Mammary epithelial cell (primary cell): ENCODE data around the gene ZIC2.

Experiments
- EZH2 ChIP-seq: IDR thresholded peaks from 2 replicates; pipeline ENCODE4 v1.6.1; 2012; ENCODE audit warnings: low read length, inconsistent platforms, borderline replicate concordance
- TF ChIP-seq, protein P1 (sequence below), 2 donors: IDR thresholded peaks in 1 of 2; conservative IDR thresholded peaks in 1 of 2; 2 replicates each; pipeline ENCODE4 v1.5.1; 2011 to 2012; ENCODE audit warnings: inconsistent platforms in 2 of 2, low read length in 2 of 2, mild to moderate bottlenecking in 2 of 2, control low read depth in 1 of 2, low read depth in 1 of 2; ENCODE audit not compliant: insufficient read depth in 1 of 2; ENCODE audit errors: extremely low read depth in 1 of 2

DNA sequence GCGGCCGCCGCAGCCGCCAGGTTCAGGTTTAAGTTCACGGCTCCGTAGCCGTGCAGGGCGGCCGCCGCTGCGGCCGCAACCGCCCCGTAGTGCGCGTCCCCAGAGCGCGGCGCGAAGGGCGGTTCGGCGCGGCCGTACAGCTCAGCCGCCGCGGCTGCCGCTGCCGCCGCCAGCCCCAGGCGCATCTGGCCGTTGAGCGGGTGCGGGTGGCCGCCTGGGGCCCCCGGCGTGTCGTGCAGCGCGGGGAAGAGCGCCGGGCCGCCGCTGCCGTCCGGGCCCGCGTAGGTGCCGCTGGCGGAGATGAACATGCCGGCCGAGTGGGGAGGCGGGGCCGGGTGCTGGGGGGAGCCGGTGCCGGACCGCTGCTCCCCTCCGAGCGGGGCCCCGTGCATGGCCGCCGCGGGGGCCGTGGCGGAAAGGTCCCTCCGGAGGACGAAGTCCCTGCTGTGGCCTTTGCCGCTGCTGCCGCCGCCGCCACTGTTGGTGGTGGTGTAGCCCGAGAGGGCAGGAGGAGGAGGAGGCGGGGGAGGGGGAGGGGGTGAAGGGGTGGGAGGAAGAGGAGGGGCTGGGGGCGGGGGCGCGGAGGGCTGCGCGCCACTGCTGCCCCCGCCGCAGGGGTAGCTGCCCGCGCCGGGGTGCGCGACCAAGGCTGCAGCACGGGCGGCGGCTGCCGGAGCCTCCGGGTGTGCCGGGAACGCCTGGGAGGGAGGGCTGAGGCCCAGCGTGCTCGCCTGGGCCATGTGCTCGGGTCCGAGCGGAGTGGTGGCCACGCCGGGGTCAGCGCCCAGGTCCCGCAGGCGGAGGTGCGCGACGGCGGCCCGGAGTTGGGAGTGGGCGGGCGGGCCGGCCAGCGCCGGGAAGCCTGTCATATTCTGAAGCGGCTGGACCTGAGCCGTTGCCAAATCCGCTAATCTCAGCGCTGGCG is 10.7 kb upstream of the ZIC2 start:
- TF ChIP-seq, protein P1, sequence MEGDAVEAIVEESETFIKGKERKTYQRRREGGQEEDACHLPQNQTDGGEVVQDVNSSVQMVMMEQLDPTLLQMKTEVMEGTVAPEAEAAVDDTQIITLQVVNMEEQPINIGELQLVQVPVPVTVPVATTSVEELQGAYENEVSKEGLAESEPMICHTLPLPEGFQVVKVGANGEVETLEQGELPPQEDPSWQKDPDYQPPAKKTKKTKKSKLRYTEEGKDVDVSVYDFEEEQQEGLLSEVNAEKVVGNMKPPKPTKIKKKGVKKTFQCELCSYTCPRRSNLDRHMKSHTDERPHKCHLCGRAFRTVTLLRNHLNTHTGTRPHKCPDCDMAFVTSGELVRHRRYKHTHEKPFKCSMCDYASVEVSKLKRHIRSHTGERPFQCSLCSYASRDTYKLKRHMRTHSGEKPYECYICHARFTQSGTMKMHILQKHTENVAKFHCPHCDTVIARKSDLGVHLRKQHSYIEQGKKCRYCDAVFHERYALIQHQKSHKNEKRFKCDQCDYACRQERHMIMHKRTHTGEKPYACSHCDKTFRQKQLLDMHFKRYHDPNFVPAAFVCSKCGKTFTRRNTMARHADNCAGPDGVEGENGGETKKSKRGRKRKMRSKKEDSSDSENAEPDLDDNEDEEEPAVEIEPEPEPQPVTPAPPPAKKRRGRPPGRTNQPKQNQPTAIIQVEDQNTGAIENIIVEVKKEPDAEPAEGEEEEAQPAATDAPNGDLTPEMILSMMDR (conservative IDR thresholded peaks at IDR 0.05 in 1 of 2, IDR thresholded peaks at IDR 0.05 in 1 of 2; ENCODE audit: extremely low read depth in 1 of 2, insufficient read depth in 1 of 2, low read depth in 1 of 2, low read length in 2 of 2): no peak
- no peak for TF ChIP-seq EZH2
